ENCODE data around the gene KCTD16.

KCTD16 gene

DNA sequence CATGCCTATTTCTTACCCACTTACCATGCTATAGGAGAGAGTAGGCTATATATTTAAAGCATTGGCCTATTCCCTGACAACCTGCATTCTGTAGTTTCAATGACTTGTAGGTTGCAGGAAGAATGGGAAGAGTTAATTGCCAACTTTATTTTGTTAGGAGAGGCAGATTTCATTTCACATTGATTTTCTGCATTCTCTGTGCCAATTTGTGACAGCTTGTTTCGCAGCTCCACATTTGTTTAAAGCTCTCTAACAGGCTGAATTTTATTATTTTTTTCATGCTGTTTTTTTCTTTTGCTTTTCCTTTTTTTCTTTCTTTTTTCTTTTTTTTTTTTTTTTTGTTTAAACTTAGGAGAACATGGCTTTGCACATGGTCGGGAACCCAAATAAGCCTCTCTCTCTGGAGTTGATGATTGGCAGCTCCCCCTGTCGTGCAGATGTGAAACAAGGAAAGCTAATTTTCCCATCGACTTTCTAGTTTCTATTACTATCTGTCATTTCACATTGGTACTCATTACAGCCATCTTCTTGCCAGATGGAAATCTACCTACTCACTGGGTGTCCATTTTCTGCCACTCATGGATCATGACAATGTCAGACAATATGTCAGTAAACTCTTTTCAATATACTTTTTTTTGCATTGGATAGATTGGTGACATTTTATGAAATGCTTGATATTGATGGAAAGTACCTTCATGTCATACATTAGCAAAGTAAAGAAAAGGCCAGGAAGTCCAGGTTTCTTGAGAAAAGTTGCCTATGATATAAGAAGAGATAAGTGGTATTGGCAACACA lies 223.2 kb downstream of the KCTD16 start:
- TF ChIP-seq, protein P1, sequence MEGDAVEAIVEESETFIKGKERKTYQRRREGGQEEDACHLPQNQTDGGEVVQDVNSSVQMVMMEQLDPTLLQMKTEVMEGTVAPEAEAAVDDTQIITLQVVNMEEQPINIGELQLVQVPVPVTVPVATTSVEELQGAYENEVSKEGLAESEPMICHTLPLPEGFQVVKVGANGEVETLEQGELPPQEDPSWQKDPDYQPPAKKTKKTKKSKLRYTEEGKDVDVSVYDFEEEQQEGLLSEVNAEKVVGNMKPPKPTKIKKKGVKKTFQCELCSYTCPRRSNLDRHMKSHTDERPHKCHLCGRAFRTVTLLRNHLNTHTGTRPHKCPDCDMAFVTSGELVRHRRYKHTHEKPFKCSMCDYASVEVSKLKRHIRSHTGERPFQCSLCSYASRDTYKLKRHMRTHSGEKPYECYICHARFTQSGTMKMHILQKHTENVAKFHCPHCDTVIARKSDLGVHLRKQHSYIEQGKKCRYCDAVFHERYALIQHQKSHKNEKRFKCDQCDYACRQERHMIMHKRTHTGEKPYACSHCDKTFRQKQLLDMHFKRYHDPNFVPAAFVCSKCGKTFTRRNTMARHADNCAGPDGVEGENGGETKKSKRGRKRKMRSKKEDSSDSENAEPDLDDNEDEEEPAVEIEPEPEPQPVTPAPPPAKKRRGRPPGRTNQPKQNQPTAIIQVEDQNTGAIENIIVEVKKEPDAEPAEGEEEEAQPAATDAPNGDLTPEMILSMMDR (IDR thresholded peaks at IDR 0.05; ENCODE audit: low read depth, low read length, missing control alignments): no peak
- Histone ChIP-seq H3K4me3 (ENCODE audit: low read depth, low read length) (no peak overlapping the region), H3K27me3 (replicated peaks) (no peaks in the 10 kb centered on the region), H3K27ac (no peak overlapping the region), H3K36me3 (replicated peaks) (no peaks in the 10 kb centered on the region)
- in situ Hi-C loops (cut with HindIII; ENCODE audit: low pct_ligation_motif_present, low sequenced_read_pairs): no loop called here
- DNase-seq: no peak

DNA sequence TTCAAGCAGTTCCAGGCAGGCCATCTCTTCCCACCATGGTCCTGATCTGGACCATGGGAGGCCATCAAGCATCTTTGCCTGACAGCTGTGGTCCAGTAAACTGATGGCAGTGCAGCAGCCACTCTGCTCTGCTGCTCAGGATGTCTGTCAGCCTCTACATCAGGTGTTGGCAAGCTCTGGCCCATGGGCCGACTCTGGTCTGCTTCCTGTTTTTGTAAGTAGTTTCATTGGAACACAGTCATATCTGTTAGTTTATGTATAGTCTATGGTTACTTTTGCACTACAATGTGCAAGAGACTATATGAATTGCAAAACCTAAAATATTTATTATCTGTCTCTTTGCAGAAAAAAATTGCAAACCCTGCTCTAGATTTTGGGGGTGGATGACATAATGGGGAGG lies 225.0 kb downstream of the KCTD16 start:
- Histone ChIP-seq H3K27me3 (replicated peaks) (no peaks in the 10 kb centered on the region), H3K36me3 (replicated peaks) (no peaks in the 10 kb centered on the region), H3K4me3 (ENCODE audit: low read depth, low read length) (no peak overlapping the region), H3K27ac (no peak overlapping the region)
- DNase-seq: no peak
- in situ Hi-C loops (cut with HindIII; ENCODE audit: low pct_ligation_motif_present, low sequenced_read_pairs): no loop called here
- TF ChIP-seq, protein P1 (IDR thresholded peaks at IDR 0.05; ENCODE audit: low read depth, low read length, missing control alignments): no peak

DNA sequence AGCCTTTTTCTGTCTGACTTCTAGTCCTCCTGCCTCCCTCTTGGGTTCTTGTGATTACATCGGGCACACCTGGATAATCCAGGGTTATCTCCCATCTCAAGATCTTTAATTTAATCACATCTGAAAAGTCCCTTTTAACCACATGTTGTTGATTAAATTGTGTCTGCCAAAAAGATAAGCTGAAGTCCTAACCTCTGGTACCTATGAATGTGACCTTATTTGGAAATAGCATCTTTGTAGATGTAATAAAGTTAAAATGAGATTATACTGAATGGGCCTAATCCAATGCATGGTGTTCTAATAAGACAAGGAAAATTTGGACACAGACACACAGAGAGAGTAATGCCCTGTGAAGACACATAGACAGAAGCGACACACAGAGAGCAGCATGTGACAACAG lies 232.4 kb downstream of the KCTD16 start:
- no peak overlapping the region for H3K27ac ChIP-seq
- no peak for DNase-seq
- no peak overlapping the region for H3K4me3 ChIP-seq (ENCODE audit: low read depth, low read length)
- no peaks in the 10 kb centered on the region for H3K36me3 ChIP-seq (replicated peaks)
- in situ Hi-C loops (cut with HindIII; ENCODE audit: low pct_ligation_motif_present, low sequenced_read_pairs): no loop called here
- TF ChIP-seq, protein P1 (IDR thresholded peaks at IDR 0.05; ENCODE audit: low read depth, low read length, missing control alignments): no peak
- H3K27me3 ChIP-seq (replicated peaks): no peaks in the 10 kb centered on the region

DNA sequence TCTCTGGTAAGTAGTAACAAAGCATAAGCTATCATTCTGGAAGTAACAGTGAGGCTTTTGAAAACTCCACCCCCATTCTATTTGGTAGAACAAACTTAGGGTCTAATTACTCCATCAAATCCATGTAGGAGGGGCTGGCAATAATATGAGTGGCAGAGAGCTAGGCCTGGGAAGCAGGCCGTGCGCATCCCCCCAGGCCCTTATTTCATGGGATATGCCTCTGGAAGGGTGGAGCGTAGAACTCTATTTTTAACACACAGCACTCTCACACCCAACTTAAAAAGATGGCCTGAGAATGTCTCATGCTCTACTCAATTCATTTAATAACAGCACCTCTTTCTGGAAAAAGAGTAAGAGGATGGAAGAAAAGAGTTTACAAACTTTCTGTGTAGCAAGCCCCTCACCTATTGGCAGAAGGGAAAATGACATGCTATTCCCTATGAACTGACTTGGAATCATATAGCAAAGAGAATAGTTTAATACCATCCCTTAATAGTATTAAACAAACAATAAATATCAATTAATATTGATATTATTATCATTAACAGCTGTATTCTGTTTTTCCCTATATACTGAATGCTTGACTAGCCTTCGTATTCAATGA lies 233.2 kb downstream of the KCTD16 start:
- Histone ChIP-seq H3K36me3 (replicated peaks) (no peaks in the 10 kb centered on the region), H3K27ac (no peak overlapping the region), H3K4me3 (ENCODE audit: low read depth, low read length) (no peak overlapping the region), H3K27me3 (replicated peaks) (no peaks in the 10 kb centered on the region)
- in situ Hi-C loops (cut with HindIII; ENCODE audit: low pct_ligation_motif_present, low sequenced_read_pairs): no loop called here
- no peak for DNase-seq
- TF ChIP-seq, protein P1 (IDR thresholded peaks at IDR 0.05; ENCODE audit: low read depth, low read length, missing control alignments): no peak

DNA sequence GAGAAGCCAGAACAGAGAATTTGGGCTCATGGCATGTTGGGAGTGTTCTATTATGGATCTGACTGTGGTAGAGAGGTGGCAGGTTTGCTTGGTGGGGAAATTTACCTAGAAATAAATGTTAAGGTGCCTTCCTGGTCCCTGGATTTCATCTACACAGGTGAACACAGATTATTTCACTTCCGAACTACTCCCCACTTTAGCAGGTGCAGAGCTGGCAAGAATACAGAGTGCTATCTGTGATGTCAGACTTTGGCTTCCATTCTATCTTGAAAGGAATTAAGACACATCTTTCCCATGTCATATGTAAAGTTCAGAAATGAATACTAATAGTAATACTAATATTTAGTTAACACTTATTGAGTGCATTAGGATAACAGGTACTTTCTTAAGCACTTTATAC lies 234.0 kb downstream of the KCTD16 start:
- TF ChIP-seq, protein P1 (IDR thresholded peaks at IDR 0.05; ENCODE audit: low read depth, low read length, missing control alignments): no peak
- in situ Hi-C loops (cut with HindIII; ENCODE audit: low pct_ligation_motif_present, low sequenced_read_pairs): no loop called here
- Histone ChIP-seq H3K27ac (no peak overlapping the region), H3K27me3 (replicated peaks) (no peaks in the 10 kb centered on the region), H3K4me3 (ENCODE audit: low read depth, low read length) (no peak overlapping the region), H3K36me3 (replicated peaks) (no peaks in the 10 kb centered on the region)
- DNase-seq: no peak

Data from brain microvascular endothelial cell (primary cell).